ENCODE measurements around the gene RPUSD1. TPM values are rescaled to one million over a fixed set of nuclear protein-coding genes. Genes with fewer than 3 reads are reported as not detected.
"Not testable (repeated sequence)": the region's sequence is repeated elsewhere in the genome, so short reads cannot be mapped to it uniquely, and the experiment has no call there.

RPUSD1 gene
- total RNA-seq, 1 donor from 2014 or later: 5.5 TPM

- no peak for DNase-seq (ENCODE audit: low spot score)
Measured at GRCh38 chr16:751152-752006, 36.8 kb downstream of the RPUSD1 start.

DNA sequence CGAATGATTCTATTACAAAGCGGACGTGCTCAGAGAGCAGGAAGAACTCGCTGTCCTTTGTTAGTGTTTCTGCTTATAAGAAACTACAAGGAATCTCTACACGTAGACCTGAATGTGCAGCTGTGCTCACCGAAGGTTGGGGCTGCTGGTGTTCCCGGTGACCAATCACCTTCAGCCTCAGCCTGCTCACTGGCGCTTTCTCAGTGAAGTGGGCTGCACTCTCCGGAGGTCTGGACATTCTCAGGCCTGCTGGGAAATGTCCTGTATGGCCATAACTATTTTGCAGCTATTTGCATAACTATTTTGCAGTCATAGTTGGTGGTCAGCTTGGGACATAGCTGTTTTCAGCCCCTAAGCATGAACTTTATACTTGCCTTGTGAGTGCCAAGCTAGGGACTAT is 37.7 kb downstream of the RPUSD1 start:
- DNase-seq (ENCODE audit: low spot score): peak; percentile 61

- DNase-seq (ENCODE audit: low spot score): peak; percentile 55
Measured at GRCh38 chr16:749010-749409, 39.2 kb downstream of the RPUSD1 start.

DNA sequence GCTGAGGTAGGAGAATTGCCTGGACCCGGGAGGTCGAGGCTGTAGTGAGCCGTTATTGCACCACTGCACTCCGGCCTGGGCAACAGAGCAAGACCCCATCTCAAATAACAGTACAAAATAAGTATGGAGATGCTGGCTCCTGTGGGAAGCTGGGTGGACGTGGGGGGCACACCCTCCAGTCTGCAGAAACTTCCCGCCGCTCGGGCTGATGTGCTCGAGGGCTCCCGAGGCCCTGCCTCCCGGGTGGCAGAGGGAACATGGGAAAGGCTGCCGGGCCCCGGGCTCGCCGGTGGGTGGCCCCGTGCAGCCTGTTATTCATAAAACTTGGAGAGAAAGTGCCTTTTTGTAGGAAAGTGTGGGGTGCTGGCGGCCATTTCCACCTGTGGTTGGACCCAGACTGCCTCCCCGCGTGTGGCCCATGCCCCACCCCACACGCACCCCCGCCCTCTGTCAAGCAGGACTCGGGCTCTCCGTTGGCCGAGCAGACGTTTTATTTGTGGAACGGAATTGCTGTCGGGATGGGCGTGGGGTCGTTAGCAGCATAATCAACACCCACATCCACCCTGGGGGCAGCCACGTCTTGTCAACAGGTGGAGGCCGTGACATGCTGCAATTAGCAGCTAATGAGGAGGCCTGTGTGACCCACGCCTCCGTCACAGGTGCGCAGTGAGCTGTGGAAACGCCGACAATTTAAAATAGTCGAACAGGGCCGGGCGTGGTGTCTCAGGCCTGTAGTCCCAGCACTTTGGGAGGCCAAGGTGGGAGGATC is 40.0 kb downstream of the RPUSD1 start:
- DNase-seq (ENCODE audit: low spot score): no peak

DNA sequence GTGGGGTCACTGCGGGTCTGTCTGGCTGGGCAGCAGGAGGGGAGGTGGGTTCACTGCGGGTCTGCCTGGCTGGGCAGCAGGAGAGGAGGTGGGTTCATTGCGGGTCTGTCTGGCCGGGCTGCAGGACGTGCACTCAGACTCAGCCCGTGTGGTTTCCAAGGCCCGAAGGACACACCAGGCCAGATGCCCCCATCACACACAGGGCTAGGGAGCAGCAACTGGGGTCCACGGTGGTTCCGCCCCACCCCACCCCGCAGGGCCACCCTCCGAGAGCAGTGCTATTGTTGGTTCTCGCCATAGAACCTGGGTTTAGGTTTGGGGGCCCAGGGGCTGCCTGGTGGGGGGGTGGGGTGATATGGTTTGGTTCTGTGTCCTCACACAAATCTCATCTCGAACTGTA is 41.5 kb downstream of the RPUSD1 start:
- DNase-seq (ENCODE audit: low spot score): no peak

DNA sequence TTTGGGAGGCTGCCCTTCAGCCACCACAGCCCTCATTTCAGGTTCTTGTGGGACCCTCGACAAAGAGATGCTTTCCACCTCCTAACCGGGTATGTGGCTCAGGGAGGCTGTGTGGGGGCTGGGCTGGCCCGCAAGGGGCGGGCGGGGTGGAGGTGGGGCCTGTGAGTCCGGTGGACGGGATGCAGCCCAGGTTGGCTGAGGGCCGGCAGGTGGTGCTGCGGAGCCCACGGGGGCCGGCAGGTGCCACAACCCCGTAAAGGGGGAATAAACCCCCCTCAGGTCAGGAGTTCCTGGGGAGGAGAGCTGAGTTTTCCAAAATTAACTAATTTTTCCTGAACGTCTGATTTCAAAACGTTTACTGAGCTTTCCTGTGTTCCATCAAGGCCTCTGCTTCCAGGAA is 42.4 kb downstream of the RPUSD1 start:
- DNase-seq (ENCODE audit: low spot score): no peak

GRCh38 chr16:743794-744500 is 44.2 kb downstream of the RPUSD1 start:
- DNase-seq (ENCODE audit: low spot score): no peak

GRCh38 chr16:742894-743293 is 45.3 kb downstream of the RPUSD1 start:
- not testable (repeated sequence) for DNase-seq (ENCODE audit: low spot score)

DNA sequence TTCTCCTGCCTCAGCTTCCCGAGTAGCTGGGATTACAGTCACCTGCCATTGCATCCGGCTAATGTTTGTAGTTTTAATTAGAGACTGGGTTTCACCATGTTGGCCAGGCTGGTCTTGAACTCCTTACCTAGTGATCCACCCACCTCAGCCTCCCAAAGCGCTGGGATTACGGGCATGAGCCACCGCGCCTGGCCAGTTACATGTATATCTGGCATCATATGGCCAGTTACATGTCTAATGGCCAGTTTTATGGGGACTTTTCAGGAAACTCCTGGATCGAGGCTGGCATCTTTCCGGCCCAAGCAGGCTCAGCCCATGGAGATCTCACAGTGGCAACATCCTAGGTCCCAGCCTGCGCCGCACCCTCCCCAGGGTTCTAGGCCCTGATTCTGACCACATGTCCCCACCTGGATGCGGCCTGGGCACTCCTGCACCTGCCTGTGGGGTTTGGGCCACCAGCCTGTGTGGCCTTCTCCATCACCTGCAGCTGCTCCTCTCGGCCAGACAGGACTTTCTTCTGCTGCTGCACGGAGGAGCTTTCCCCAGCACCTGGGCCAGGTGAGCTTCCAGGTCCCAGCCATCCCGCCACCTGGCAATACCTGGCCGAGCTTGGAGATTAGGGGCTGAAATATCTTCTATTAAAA is 46.1 kb downstream of the RPUSD1 start:
- no peak for DNase-seq (ENCODE audit: low spot score)

- DNase-seq (ENCODE audit: low spot score): peak; percentile 87
Measured at GRCh38 chr16:740764-741505, 47.2 kb downstream of the RPUSD1 start, which contains the start of gene CIAO3. TSS of gene CIAO3 (minus strand) at chr16:740997. CDS start at chr16:740985, 12 bp downstream.

DNA sequence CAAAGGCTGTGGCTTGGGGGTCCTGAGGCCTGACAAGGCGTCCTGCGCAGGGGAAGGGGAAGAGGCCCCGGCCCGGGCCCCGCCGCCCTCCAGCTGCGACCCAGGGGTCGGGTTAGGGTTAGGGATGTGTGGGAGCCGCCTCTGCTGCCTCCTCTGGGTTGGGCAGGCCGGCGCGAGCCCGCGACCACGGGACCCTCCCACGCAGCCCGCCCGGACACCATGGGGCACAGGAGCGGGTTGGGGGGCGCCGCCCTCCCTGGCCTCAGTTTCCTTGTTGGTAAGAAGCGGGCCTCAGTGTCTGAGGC is 47.8 kb downstream of the RPUSD1 start:
- no peak for DNase-seq (ENCODE audit: low spot score)

DNA sequence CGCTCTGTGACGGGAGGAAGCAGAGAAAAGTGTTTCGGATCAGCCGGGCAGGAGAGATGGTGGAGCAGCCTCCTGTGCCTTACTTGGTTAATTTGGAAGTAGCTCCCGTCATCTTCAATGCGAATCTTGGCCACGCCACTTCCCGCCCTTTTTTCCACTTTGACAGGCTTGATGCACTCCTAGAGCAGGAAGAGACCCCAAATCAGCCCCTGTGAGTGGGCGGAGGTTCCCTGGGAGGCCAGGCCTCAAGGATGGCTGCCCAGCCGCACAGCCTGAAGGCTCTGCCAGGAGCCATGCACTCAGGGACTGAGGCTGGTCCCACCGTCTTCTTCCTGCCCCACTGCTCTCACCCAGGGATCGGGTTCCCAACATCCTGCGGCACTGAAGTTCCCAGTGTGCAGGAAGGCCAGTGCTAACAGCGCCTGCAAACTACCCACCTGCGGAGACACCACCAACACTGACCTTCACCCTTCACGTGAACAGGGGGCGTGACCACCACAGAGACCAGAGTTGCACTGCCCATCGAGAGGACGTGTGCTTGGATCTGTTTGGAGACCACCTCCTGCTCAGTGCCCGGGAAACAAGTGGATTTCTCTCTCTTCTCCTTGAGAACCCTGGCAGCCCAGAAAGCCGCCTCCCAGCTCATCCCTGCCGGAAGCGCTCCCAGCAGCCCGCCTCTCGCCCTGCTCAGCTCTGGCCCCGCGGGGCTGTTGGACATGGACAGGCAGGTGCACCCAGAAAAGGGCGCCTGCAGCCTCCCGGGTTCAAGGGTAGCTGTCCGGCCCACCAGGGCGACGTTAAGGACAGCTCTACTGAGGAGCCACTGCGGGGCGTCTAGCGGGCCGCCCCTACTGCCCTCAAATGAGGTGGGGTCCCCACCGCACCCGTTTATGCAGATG is 48.4 kb downstream of the RPUSD1 start:
- no peak for DNase-seq (ENCODE audit: low spot score)

- no peak for DNase-seq (ENCODE audit: low spot score)
Measured at GRCh38 chr16:736936-737481, 51.2 kb downstream of the RPUSD1 start.

DNA sequence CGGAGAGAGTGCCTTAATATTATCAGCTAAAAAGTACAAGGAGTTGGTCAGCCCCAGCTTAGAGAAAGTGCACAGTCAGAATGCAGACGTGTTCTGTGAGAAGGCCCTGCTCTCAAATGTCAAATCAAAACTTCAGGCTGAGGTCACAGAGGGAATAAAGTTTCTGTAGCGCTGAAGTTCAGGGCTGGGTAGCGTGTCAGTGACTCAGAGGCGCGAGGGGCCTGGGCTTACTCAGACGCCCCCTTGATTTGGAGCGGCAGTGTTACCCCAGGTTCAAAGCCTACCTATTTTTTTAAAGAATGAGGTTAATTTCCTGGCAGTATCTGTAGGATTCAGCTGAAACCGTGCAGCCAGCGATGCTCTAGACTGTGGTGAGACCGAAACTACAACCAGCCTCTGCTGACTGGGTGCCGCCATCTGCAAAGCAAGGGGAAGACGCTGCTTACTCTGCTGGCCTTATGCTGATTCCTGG is 52.2 kb downstream of the RPUSD1 start:
- no peak for DNase-seq (ENCODE audit: low spot score)

DNA sequence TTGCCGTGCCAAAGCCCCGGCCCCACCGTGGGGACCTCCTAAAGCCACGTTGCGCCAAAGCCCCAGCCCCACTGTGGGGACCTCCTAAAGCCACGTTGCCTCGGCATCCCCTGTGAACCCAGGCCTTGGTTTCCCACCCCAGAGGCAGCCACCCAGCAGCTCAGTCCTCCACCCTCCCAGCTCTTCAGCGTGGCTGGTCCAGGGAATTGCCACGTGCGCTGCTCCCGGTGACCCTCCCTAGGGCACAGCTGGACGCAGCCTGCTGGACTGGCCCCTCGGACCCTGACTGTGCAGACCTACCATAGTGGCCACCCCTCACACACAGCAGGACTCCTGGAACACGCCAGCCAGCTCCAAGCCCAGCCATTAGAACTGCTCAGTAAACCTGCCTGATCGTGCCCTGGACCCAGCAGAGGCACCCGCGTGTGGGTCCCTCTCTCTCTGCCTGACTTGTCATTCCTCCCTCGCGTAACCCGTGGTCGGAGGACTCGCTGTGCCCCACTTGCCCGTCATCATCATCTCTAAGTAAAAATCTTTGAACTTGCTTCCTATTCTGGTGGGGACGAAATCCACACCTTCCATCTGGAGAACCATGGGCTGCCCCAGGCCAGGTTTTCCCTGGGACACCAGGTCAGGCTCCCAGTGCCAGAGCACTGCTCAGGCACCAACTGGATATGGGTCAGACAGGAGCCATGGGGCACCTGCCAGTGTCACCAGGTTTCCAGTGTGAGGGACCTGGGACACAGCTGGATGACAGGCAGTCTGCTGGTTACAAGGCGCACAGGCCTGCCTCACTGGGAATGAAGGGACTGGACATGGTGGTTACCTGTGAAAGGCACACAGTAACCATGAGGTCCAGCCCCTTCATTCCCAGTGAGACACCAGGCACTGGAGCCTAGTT is 53.0 kb downstream of the RPUSD1 start:
- no peak for DNase-seq (ENCODE audit: low spot score)

Measured in umbilical cord (tissue), 2 donors.